TTC549 (cell line): ENCODE data around the gene TEX22.

Experiments used
- FAIRE-seq: peaks from 2 replicates; lab custom pipeline; 2012; peaks lifted over from hg19 to GRCh38; lab: Jason Lieb, UNC

The TEX22 gene

DNA sequence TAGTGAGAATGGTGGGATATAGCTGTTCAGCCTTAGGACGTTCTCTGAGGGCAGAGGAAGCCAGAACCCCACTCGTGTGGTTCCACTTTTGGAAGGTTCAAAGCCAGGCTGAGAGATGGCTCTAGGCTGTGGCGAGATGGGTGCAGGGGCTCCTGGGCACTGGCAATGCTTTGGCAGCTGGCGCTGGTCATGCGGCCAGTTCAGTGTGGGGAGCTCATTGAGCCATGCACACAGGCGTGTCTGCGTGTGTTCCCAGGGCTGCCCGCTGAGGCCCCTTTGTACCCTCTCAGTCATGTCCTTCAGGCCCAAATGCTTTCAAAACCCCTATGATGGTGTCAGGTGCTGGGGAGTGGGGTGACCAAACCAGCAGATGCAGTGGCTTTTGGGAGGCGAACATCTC is 1.7 kb downstream of the TEX22 start:
- FAIRE-seq = no peak

DNA sequence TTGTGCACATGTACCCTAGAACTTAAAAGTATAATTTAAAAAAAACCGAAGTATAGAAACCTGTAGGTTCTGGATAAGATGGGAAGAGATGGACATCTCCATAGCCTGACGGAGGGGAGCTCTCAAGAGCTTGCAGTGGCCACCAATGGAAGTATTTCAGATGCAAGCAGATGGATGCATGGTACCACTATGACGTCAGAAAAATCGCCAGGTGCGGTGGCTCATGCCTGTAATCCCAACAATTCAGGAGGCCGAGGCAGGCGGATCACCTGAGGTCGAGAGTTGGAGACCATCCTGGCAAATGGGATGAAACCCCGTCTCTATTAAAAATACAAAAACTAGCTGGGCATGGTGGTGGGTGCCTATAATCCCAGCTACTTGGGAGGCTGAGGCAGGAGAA is 3.4 kb downstream of the TEX22 start:
- no peak for FAIRE-seq

DNA sequence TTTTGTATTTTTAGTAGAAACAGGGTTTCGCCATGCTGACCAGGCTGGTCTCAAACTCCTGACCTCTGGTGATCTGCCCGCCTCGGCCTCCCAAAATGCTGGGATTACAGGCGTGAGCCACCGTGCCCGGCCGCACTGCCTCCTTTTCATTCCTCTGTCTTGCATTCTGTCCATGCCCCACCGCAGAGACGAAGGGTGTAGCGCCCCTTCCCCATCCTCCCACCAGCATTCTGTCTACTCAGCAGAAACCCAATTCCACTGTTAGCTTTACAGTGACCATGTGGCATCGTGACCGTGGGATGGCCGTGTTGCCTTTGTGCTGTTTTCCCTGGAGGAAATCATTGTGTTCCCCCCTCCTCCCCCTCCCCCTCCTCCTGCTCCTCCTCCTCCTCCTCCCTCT is 10.3 kb downstream of the TEX22 start:
- no peak for FAIRE-seq

DNA sequence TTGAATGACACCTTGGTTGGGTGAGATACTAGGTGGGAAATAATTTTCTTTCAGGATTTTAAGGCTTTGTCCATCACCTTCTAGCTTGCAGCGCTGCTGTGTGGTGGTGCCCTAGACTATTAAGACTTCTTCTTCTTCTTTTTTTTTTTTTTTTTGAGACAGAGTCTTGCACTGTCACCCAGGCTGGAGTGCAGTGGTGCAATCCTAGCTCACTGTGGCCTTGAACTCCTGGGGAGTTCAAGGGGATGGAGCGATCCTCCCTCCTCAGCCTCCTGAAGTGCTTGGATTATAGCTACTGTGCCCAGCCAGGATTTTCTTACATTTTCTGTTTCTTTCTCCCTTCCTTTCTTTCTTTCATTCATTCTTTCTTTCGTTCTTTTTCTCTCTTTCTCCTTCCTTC is 11.0 kb downstream of the TEX22 start:
- no peak for FAIRE-seq

- FAIRE-seq = no peak
Observed at GRCh38 chr14:105410642-105411016, 12.3 kb downstream of the TEX22 start.

DNA sequence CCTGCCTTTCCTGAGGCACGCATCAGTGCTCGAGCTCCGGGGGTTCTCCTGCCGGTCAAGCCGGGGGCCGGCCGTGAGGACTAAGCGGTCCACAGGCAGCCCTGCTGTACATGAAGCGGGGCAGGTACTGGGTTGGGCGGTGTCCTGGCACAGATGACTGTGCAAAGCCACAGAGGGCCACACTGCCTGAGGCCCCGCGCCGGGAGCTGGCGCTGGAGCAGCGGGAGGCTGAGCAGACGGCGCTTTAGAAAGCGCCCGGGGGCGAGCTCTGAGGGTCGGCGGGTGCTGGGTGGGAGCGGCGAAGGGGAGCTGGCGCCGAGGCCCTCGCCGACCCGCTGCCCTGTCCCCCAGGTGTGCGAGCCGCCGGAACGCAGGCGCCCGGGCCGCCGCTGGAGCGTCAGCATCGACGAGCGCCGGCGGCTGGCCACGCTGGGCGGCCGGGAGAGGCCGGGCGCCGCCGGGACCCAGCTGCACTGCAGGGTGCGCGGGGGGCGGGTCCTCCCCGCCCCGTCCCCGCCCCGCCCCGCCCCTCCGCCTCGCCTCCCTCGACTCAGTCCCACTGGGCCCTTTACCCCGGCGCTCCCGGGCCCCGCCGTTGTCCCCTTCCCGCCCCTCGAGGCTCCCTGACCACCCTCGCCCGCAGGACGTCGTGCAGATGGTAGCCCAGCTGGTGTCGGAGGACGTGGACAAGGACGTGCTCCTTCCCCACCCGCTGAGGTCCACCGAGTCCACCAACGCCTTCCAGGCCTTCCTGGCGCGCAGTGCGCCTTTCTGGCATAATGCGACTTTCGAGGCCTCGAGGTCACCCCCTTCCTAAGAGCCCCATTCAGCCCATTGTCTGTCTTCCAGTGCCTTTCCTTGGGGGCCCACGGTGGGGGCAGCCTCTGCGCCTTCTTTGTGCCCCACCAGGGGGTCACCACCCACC is 12.9 kb downstream of the TEX22 start:
- FAIRE-seq = no peak

GRCh38 chr14:105411985-105412770 is 13.8 kb downstream of the TEX22 start:
- FAIRE-seq = no peak

DNA sequence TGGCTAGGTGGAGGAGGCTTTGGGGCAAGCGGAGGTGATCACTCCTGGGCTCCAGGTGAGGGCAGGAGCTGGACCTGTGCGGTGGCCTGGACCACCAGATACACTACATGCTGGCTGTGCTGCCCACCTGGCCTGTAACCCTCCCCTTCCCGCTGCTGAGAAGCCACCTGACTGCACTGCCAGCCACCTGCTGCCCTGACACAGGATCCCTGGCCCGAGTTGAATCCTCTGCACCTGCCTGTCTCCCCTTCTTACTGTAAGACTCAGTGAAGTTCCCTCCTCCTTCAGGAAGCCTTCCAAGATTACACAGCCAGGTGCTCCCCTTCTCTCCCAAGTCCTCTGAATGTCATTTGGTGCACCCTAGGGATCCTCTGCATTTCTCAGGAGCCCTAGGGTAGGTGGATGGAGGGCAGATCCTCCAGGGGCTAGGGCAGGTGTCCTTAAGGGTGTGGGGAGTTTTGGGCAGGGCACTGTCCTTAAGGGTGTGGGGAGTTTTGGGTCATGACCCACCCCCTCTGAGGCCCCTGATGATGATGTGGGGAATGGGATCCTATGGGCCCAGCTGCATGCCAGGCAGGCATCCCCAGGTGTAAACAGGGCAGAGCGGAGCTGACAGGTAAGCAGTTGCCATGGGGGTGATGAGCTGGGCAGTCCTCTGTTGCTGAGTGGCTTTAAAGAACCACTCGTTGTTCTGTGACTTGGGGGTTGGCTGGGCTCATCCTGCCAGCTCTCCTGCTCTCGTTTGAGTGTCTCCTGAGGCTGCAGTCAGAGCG is 14.6 kb downstream of the TEX22 start:
- no peak for FAIRE-seq

DNA sequence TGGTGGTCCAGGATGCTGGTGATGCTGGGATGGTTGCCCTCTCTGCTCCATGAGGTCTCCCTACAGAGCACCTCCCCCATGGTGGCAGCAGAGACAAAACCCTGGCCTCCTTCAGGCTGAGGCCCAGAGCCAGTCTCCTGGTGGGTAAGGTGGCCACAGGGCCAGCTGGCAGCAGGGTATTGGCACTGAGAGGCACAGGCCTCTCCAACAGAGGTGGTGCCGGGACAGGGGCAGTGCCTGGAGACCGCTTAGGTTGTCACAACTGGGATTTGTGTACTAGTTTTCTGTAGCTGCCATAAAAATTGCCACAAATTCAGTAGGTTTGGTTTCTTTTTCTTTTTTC is 15.2 kb downstream of the TEX22 start:
- no peak for FAIRE-seq

- FAIRE-seq = no peak
Observed at GRCh38 chr14:105414456-105415371, 16.4 kb downstream of the TEX22 start.

DNA sequence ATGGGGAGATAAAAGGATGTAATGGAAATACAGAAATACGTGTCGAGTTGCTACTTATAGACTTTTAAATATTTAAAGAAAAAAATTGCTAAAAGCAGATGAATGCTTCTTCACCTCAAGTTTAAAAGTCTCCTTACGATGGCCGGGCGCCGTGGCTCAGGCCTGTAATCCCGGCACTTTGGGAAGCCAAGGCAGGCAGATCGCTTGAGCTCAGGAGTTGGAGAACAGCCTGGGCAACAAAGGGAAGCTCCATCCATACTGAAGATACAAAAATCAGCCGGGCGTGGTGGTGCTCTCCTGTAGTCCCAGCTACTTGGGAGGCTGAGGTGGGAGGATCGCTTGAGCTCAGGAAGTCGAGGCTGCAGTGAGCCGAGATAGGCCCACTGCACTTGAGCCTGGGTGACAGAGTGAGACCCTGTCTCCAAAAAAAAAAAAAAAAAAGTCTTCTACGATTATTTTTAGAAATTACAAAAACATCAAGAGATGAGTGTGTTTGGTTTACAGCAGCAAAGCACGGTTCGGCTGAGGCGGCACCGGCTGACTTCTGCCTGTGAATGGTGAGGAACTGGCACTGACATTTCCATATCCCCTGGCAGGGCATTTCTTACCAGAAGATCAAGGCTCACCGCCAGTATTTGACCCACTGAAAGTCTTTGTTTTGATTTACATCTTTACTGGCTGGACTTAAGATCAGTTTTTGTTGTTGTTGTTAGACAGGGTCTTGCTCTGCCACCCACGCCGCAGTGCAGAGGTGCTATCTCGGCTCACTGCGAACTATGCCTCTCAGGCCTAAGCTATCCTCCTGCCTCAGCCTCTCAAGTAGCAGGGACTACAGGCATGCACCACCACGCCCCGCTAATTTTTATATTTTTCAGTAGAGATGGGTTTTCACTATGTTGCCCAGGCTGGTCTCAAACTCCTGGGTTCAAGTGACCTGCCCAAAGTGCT is 17.4 kb downstream of the TEX22 start:
- FAIRE-seq = no peak

DNA sequence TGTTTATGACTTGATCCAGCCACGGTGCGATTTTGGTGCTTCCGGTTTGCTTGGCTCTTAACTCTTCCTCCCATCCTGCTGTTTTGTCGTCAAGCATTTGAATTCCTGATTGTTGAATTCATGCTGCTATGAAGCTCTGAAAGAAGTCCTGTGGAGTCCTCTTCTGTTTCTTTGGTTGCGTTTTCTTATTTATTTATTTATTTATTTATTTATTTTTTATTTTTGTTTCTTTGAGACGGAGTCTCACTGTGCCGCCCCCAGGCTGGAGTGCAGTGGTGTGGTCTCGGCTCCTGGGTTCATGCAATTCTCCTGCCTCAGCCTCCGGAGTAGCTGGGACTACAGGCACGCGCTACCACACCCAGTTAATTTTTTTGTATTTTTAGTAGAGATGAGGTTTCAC is 18.3 kb downstream of the TEX22 start:
- FAIRE-seq = no peak

DNA sequence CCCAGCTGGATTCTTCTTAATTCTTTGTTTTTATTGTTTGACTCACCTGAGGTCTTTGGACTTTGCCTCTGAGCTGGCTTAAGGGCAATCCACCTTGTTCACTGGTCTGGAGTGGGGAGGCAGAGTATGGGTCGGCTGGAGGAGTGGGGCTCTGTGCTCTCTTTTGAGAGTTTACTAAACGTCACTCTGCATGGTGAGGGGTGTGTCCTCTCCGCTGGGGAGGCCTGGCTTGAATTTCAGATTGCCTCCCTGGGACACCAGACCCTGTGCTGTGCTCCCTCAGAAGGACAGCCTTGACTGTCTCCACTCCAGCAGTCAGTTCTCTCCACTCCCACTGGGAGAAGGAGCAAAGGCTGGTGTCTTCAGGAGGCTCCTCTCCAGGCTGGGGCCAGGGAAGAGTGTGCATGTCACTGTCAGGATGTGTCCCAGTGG is 19.4 kb downstream of the TEX22 start:
- no peak for FAIRE-seq

- no peak for FAIRE-seq
Observed at GRCh38 chr14:105418269-105419194, 20.2 kb downstream of the TEX22 start.

- FAIRE-seq = no peak
Observed at GRCh38 chr14:105419195-105420091, 21.1 kb downstream of the TEX22 start, which contains the start of gene MTA1. MTA1 (plus strand) TSS chr14:105419827; CDS start chr14:105420036, 209 bp downstream.

- FAIRE-seq = no peak
Observed at GRCh38 chr14:105420101-105420973, 22.0 kb downstream of the TEX22 start.
